Peyer's patch (tissue), 4 donors: ENCODE data around the gene ARHGEF19.

ENCODE experiments used
- POLR2A ChIP-seq, 2 donors: fragments of 450-650 bp; IDR thresholded peaks; one replicate each; pipeline ENCODE4 v1.5.1; 2017; ENCODE audit warnings: antibody characterized with exemption in 2 of 2, mild to moderate bottlenecking in 2 of 2, moderate library complexity in 2 of 2
- TF ChIP-seq, protein P1 (sequence below), 6 experiments: fragments of 450-650 bp in 4 of 6; fragments of 200-600 bp in 2 of 6; sonication (generic) in 1 of 6; IDR thresholded peaks; one replicate each; pipeline ENCODE4 v1.5.1; 2017 to 2019; ENCODE audit warnings: antibody characterized with exemption in 6 of 6, mild to moderate bottlenecking in 3 of 6, moderate library complexity in 1 of 6

DNA sequence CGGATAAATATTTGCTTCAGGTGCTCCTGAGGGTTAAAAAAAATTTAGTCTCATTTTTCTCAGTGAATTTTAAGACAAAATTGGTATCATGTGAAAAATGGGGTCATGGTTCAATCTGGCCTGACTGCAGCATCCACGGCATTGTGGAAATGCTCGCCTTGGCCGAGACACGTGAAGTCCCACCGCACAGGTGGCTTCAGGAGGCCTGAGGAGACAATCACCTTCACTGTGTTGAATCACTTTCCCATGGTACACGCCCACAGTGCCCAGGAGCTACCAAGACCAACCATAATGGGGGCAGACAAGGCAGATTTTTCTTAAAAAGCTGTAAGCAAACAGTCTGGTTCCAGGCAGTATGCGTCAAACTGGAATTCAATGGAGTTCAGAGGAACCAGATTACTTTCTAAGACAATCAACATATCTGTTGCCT is 35.6 kb upstream of the ARHGEF19 start:
- TF ChIP-seq, protein P1, sequence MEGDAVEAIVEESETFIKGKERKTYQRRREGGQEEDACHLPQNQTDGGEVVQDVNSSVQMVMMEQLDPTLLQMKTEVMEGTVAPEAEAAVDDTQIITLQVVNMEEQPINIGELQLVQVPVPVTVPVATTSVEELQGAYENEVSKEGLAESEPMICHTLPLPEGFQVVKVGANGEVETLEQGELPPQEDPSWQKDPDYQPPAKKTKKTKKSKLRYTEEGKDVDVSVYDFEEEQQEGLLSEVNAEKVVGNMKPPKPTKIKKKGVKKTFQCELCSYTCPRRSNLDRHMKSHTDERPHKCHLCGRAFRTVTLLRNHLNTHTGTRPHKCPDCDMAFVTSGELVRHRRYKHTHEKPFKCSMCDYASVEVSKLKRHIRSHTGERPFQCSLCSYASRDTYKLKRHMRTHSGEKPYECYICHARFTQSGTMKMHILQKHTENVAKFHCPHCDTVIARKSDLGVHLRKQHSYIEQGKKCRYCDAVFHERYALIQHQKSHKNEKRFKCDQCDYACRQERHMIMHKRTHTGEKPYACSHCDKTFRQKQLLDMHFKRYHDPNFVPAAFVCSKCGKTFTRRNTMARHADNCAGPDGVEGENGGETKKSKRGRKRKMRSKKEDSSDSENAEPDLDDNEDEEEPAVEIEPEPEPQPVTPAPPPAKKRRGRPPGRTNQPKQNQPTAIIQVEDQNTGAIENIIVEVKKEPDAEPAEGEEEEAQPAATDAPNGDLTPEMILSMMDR (IDR thresholded peaks at IDR 0.05), result no peak
- TF ChIP-seq POLR2A (IDR thresholded peaks at IDR 0.05), result no peak
